ENCODE measurements around the gene HERC2.
"Not testable (repeated sequence)": the region's sequence is repeated elsewhere in the genome, so short reads cannot be mapped to it uniquely, and the experiment has no call there.

DNA sequence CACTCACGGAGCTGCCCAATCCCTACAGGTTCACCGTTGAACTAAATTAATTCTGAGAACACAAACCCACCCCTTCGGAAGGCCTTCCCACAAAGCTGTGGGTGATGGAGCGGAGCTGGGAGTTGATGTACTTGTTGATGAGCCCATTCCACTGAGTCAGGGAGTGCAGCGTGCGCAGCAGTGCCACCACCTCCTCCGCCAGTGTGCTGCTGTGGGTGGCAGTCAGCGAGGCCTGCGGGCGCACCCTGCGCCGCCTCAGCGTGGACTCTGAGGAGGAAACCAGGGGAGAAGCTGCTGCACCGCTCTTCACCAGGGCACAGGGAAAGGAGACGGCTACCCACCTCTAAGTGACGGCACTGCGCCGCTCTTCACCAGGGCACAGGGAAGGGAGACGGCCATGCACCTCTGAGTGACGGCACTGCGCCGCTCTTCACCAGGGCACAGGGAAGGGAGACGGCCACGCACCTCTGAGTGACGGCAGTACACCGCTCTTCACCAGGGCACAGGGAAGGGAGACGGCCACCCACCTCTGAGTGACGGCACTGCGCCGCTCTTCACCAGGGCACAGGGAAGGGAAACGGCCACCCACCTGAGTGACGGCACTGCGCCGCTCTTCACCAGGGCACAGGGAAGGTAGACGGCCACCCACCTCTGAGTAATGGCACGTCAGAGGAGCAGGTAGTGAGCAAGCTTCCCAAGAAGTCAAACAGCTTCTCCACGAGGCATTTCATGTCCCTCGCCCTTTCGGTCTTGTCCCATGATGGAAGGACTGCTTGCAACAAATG lies 107.8 kb downstream of the HERC2 start:
- TF ChIP-seq SMC3 (IDR thresholded peaks at IDR 0.05; ENCODE audit: low read depth, low read length); RFX5 (IDR thresholded peaks at IDR 0.05; ENCODE audit: low read depth, low read length); BHLHE40 (IDR thresholded peaks at IDR 0.05; ENCODE audit: low read depth, low read length); RAD21 (IDR thresholded peaks at IDR 0.05; ENCODE audit: low read length); MAFK (IDR thresholded peaks at IDR 0.05; ENCODE audit: low read depth, low read length); CEBPB (IDR thresholded peaks at IDR 0.05; ENCODE audit: low read depth, low read length); POLR2A (IDR thresholded peaks at IDR 0.05; ENCODE audit: low read depth, low read length); FOS (IDR thresholded peaks at IDR 0.05; ENCODE audit: low read depth, low read length): not testable (repeated sequence)
- TF ChIP-seq, protein P1, sequence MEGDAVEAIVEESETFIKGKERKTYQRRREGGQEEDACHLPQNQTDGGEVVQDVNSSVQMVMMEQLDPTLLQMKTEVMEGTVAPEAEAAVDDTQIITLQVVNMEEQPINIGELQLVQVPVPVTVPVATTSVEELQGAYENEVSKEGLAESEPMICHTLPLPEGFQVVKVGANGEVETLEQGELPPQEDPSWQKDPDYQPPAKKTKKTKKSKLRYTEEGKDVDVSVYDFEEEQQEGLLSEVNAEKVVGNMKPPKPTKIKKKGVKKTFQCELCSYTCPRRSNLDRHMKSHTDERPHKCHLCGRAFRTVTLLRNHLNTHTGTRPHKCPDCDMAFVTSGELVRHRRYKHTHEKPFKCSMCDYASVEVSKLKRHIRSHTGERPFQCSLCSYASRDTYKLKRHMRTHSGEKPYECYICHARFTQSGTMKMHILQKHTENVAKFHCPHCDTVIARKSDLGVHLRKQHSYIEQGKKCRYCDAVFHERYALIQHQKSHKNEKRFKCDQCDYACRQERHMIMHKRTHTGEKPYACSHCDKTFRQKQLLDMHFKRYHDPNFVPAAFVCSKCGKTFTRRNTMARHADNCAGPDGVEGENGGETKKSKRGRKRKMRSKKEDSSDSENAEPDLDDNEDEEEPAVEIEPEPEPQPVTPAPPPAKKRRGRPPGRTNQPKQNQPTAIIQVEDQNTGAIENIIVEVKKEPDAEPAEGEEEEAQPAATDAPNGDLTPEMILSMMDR (conservative IDR thresholded peaks at IDR 0.05; ENCODE audit: low read depth, low read length) = not testable (repeated sequence)
- TF ChIP-seq, protein P2, sequence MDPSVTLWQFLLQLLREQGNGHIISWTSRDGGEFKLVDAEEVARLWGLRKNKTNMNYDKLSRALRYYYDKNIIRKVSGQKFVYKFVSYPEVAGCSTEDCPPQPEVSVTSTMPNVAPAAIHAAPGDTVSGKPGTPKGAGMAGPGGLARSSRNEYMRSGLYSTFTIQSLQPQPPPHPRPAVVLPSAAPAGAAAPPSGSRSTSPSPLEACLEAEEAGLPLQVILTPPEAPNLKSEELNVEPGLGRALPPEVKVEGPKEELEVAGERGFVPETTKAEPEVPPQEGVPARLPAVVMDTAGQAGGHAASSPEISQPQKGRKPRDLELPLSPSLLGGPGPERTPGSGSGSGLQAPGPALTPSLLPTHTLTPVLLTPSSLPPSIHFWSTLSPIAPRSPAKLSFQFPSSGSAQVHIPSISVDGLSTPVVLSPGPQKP (IDR thresholded peaks at IDR 0.05; ENCODE audit: borderline replicate concordance, low read depth, low read length) = not testable (repeated sequence)
